PC-3 (cell line): ENCODE results near the gene ATAD3B.
"Not testable (repeated sequence)": the region's sequence is repeated elsewhere in the genome, so short reads cannot be mapped to it uniquely, and the experiment has no call there.

Source experiments
- CTCF ChIP-seq: fragments of 300-600 bp; sonication (generic); conservative IDR thresholded peaks from 2 replicates; pipeline ENCODE4 v1.5.1; 2017; ENCODE audit warnings: antibody characterized with exemption, low read depth, mild to moderate bottlenecking, low read length
- EZH2 ChIP-seq: fragments of 300-600 bp; sonication (generic); IDR thresholded peaks from one replicate; pipeline ENCODE4 v1.6.1; 2017; ENCODE audit warnings: antibody characterized with exemption, mild to moderate bottlenecking, low read length; ENCODE audit not compliant: unreplicated experiment
- EZH2phosphoT487 ChIP-seq: fragments of 300-600 bp; sonication (generic); IDR thresholded peaks from 2 replicates; pipeline ENCODE4 v1.6.1; 2018; ENCODE audit warnings: mild to moderate bottlenecking, antibody characterized with exemption, low read length, borderline replicate concordance

GRCh38 chr1:1485755-1486317 lies 14.3 kb downstream of the ATAD3B start:
- not testable (repeated sequence) for TF ChIP-seq CTCF, EZH2, EZH2phosphoT487
